GM18499 (cell line): Measurements from ENCODE around the gene P2RX2.

Source experiments
- ATAC-seq: cut with Tn5 transposase; IDR thresholded peaks from one replicate; pipeline ENCODE4 v1.9.1; 2021; ENCODE audit warnings: moderate number of reproducible peaks; ENCODE audit not compliant: insufficient read depth, unreplicated experiment

Gene P2RX2

GRCh38 chr12:132657004-132657727 is 38.6 kb downstream of the P2RX2 start:
- no peak for ATAC-seq

DNA sequence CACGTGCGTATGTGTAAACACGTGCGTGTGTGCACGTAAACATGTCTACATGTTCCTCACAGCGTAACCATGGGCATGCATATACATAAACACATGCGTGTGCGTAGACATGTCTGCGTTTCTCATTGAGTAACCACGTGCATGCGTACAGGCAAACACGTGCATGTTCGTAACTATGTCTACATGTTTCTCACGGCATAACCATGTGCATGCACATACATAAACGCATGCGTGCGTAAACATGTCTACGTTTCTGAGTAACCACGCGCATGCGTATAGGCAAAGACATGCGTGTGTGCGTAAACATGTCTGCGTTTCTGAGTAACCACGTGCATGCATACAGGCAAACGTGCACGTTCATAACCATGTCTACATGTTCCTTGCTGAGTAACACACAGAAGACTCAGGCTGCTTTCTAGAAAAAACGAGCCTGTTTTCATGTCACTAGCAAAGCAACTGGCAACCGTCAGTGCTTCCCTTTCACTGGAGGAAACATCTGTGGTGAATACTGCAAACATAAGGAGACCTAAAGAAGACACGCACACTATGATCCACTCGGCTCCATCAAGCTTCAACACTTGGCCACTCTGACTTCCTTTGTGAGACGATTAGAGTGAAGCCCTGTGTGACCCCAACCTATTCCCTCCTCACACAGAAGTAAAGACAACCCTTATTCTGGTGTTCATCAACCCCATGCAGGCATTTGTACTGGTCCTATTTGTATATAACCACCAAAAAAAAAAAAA is 39.7 kb downstream of the P2RX2 start:
- no peak for ATAC-seq

DNA sequence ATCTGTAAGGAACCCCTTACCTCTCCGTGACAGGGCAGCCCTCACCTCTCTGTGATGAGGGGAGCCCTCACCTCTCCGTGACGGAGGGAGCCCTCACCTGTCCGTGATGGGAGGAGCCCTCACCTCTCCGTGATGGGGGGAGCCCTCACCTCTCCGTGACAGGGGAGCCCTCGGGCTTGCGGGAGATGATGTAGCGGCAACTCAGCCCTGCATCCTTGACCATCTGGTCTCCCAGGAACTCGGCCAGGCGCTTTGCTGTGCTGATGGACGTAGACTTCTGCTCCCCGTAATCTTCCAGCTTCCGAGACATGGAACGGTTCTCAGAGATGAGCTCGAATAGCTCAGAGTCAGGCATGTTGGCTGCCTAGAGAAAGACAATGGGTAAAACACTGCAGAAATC is 40.6 kb downstream of the P2RX2 start:
- ATAC-seq: no peak

DNA sequence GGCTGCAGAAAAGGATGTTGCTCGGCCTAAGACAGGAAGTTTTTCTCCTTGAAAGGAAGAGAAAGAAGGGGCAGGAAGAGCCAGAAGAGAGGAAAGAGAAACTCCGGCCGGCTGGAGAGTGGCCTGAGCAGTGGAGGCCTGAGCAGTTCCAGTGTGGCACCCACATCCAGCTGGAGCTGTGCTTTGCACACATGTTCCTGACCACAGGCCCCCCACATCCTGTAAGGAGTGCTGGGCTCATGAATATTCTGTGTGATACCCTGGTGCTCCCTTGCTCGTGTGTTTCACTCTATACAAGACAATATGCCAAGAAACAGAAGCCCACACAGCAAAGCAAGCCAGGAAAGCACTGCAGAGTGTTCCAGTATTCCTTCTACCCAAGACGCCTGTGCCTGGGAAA is 41.5 kb downstream of the P2RX2 start:
- no peak for ATAC-seq

DNA sequence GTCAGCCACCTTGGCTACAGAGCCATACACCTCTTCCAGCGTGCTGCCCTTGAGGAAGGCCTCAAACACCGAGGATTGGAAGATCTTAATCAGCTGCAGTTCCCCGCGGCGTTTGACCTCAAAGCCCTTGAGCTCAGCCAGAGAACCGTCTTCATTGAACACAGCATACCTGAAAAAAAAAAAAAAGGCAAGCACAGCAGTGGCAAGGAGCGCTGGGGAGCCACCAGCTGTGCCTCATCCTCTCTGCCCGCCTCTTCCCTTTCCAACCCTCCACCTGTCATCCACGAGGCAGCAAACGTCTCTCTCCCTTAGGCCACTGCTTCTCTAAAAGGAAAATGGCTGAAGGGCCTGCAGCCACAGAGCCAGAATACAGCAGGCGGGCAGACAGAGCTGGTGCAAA is 42.4 kb downstream of the P2RX2 start:
- no peak for ATAC-seq

DNA sequence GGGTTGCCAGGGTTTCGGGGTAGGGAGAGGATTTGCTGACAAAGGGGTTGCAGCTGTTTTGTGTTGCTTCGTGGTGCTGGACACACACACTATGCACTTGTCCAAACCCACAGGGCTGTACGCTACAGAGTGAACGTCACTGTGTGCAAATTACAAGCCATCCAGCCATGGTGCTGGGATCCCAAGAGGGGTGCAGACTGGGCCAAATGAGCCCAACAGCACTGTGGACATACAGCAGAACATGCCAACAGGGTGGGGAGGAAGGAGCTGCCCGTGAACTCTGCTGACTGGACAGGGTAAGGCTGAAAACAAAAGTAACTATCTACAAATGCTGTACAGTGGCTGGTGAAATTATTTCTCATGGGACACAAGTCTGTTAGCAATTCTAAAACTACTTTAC is 43.4 kb downstream of the P2RX2 start:
- ATAC-seq: no peak

GRCh38 chr12:132662901-132663755 is 44.6 kb downstream of the P2RX2 start:
- no peak for ATAC-seq

DNA sequence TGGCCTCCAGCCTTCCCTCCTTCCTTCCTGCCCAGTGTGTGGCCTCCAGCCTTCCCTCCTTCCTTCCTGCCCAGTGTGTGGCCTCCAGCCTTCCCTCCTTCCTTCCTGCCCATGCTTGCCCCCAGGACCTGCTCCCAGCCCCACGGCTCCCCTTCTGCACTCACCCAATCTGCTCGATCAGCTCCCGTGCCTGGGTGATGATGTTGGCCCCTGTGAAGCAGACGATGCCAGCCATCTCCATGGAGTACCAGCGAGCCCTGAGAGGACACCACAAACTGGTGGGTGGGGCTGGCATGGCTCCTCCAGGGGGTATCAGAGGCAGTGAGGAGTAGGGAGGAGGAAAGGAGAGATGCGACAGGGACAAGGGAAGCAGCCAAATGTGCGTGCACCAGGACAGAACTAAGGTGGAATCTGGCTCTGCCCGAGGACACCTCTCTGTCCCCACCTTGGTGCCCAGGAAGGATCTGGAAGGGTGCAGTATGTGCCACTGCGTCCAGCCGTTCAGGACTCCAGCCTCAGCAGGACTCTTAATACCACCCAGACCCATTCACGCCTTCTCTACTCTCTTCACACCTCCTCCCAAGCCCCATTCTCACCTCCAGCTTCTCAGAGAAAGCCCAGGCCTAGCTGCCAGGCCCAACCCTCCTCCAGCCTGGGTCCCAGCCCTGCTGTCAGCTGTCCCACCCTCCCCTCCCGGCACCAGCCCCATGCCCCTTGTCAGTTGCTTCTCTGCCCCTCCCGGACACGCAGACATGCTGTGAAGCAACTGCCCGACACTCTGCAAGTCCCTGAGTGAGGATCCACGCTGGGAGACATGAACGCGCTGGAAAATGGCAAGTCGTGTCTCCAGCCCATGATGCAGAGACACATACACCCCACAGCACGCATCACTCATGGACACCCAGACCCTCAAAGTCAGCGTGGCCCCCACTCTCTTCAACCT is 45.9 kb downstream of the P2RX2 start:
- ATAC-seq: no peak

GRCh38 chr12:132665149-132665491 is 46.5 kb downstream of the P2RX2 start:
- no peak for ATAC-seq

GRCh38 chr12:132665794-132666193 is 47.2 kb downstream of the P2RX2 start:
- ATAC-seq: no peak

- no peak for ATAC-seq
Observed at GRCh38 chr12:132668191-132669088, 49.9 kb downstream of the P2RX2 start.

- ATAC-seq: no peak
Observed at GRCh38 chr12:132669166-132669879, 50.7 kb downstream of the P2RX2 start.
